Type B pancreatic cell (in vitro differentiated cells): ENCODE results near the gene AKAP13. TPM values are rescaled to one million over a fixed set of nuclear protein-coding genes. Genes with fewer than 3 reads are reported as not detected.
A peak's percentile ranks its signal among the peaks of the same experiment; 100 is the strongest.

Experiments used
- DNase-seq: peaks from one replicate; pipeline ENCODE4 v3.0.0; 2021; ENCODE audit warnings: mixed read lengths; ENCODE audit not compliant: unreplicated experiment; ENCODE audit errors: extremely low spot score
- H3K27ac Mint-ChIP-seq: 2 replicates; pipeline ENCODE4 v1.8.0; 2021; ENCODE audit warnings: mild to moderate bottlenecking, mixed read lengths
- H3K27me3 Mint-ChIP-seq: 2 replicates; pipeline ENCODE4 v1.8.0; 2021; ENCODE audit warnings: mixed read lengths
- H3K36me3 Mint-ChIP-seq: 2 replicates; pipeline ENCODE4 v1.8.0; 2021; ENCODE audit warnings: mixed read lengths
- H3K4me1 Mint-ChIP-seq: one replicate; pipeline ENCODE4 v1.8.0; 2021; ENCODE audit warnings: mixed read lengths; ENCODE audit not compliant: unreplicated experiment
- H3K4me3 Mint-ChIP-seq: 2 replicates; pipeline ENCODE4 v1.8.0; 2021; ENCODE audit warnings: mild to moderate bottlenecking, mixed read lengths
- H3K9me3 Mint-ChIP-seq: 2 replicates; pipeline ENCODE4 v1.8.0; 2021; ENCODE audit warnings: mixed read lengths
- total RNA-seq: library from RNA; stranded (reverse); gene quantifications from 2 replicates; pipeline ENCODE4 v1.2.1, GENCODE V29; 2021; ENCODE audit warnings: low replicate concordance
- TF ChIP-seq, protein P1 (sequence below): fragments of 200-600 bp; sonication (generic); conservative IDR thresholded peaks from 2 replicates; pipeline ENCODE4 v1.5.0; 2021; ENCODE audit warnings: antibody characterized with exemption, mild to moderate bottlenecking

The AKAP13 gene
- total RNA-seq, 1 donor from 2014 or later = 75.7 TPM

DNA sequence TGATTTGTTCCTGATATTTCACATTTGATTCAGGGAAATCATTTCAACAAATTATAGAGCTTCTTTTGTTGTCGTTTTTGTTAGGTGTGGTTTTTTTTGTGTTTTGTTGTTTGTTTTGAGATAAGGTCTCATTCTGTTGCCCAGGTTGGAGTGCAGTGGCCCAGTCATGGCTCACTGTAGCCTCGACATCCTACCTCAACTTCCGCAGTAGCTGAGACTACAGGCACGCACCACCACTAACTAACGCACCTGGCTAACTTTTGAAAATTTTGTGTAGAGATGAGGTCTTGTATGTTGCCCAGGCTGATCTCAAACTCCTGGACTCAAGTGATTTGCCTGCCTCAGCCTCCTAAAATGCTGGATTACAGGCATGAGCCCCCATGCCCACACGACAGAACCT is 177.0 kb downstream of the AKAP13 start:
- Mint-ChIP-seq H3K9me3 (no peaks in the 10 kb centered on the region), H3K4me1 (peaks cover 14% of the 10 kb centered on the region), H3K27me3 (no peaks in the 10 kb centered on the region), H3K27ac (no peak overlapping the region), H3K4me3 (no peak overlapping the region), H3K36me3 (peaks cover 15% of the 10 kb centered on the region)
- no peak for DNase-seq
- TF ChIP-seq, protein P1, sequence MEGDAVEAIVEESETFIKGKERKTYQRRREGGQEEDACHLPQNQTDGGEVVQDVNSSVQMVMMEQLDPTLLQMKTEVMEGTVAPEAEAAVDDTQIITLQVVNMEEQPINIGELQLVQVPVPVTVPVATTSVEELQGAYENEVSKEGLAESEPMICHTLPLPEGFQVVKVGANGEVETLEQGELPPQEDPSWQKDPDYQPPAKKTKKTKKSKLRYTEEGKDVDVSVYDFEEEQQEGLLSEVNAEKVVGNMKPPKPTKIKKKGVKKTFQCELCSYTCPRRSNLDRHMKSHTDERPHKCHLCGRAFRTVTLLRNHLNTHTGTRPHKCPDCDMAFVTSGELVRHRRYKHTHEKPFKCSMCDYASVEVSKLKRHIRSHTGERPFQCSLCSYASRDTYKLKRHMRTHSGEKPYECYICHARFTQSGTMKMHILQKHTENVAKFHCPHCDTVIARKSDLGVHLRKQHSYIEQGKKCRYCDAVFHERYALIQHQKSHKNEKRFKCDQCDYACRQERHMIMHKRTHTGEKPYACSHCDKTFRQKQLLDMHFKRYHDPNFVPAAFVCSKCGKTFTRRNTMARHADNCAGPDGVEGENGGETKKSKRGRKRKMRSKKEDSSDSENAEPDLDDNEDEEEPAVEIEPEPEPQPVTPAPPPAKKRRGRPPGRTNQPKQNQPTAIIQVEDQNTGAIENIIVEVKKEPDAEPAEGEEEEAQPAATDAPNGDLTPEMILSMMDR = no peak

- Mint-ChIP-seq H3K36me3 (peaks cover 12% of the 10 kb centered on the region), H3K27me3 (no peaks in the 10 kb centered on the region), H3K9me3 (no peaks in the 10 kb centered on the region), H3K27ac (no peak overlapping the region), H3K4me3 (no peak overlapping the region), H3K4me1 (peaks cover 22% of the 10 kb centered on the region)
- TF ChIP-seq, protein P1 = no peak
- no peak for DNase-seq
Observed at GRCh38 chr15:85558848-85559247, 178.4 kb downstream of the AKAP13 start.

DNA sequence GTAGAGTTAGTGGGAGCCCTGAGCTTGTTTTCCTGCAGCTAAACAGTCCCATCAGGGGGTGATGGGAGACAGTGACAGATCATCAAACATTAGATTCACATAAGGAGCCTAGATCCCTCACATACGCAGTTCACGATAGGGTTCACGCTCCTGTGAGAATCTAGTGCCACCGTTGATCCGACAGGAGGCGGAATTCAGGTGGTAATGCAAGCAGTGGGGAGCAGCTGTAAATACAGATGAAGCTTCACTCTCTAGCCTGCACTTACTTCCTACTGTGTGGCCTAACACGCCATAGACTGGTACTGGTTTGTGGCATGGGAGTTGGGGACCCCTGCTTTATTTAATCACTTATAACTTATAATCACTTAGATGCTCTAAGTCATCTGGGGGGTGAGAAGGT is 179.1 kb downstream of the AKAP13 start:
- H3K9me3 Mint-ChIP-seq = no peaks in the 10 kb centered on the region
- peaks cover 24% of the 10 kb centered on the region for H3K4me1 Mint-ChIP-seq
- no peak overlapping the region for H3K4me3 Mint-ChIP-seq
- H3K36me3 Mint-ChIP-seq = peaks cover 10% of the 10 kb centered on the region
- no peaks in the 10 kb centered on the region for H3K27me3 Mint-ChIP-seq
- H3K27ac Mint-ChIP-seq = no peak overlapping the region
- TF ChIP-seq, protein P1 = no peak
- no peak for DNase-seq

DNA sequence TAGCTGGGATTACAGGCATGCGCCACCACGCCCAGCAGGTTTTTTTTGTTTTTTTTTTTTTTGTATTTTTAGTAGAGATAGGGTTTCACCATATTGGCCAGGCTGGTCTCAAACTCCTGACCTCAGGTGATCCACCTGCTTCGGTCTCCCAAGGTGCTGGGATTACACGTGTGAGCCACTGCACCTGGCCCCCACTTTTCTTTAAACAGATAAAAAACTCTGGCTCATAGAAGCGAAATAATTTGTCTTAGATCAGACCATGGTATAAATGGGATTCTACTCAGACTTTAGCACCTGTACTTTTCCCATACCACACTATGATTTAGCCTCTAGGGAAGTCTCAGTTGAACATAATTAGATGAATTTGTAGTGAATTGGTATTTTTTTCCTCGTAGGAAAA is 182.4 kb downstream of the AKAP13 start:
- Mint-ChIP-seq H3K36me3 (peaks cover 2% of the 10 kb centered on the region), H3K27me3 (no peaks in the 10 kb centered on the region), H3K4me3 (no peak overlapping the region), H3K27ac (no peak overlapping the region), H3K4me1 (peaks cover 31% of the 10 kb centered on the region), H3K9me3 (no peaks in the 10 kb centered on the region)
- no peak for DNase-seq
- TF ChIP-seq, protein P1 = no peak

DNA sequence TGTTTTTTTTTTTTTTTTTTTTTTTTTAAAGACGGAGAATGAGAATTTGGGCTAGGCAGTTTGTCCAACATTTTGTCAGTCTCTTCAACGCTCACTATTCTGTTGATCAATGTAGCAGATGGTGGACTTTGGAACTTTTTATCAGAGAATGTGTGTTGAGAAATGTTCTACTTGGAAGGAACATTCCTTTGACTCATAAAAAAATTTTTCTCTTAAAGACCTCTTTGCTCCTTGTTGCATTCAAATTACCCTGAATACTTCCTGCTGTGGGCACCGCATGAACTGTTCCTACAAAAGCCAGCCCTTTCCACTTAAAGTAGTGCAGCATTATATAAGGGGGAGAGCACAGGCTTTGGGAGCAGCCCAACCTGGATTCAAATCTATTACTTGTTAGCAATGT is 182.9 kb downstream of the AKAP13 start:
- Mint-ChIP-seq H3K27me3 (no peaks in the 10 kb centered on the region), H3K9me3 (no peaks in the 10 kb centered on the region), H3K4me1 (peaks cover 26% of the 10 kb centered on the region), H3K27ac (peak overlapping the region; percentile 69), H3K4me3 (peak overlapping the region; percentile 3), H3K36me3 (no peaks in the 10 kb centered on the region)
- TF ChIP-seq, protein P1 = no peak
- no peak for DNase-seq

DNA sequence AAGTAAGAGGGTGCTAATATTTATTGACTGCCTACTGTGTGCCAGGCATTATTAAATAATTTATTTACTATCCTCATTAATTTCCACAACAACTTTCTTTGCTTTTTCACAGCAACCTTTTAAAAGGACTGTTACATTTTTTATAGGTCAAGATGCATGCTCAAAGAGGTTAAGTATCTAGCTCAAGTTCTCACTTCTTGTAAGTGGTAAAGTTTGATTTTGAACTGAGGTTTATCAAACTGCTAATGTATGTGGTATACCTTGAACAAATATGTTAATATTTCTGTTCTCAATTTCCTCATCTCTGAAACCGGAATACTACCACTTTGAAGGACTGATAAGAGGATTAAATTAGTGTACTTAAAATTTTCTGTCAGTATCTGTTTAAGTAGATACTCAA is 183.3 kb downstream of the AKAP13 start:
- TF ChIP-seq, protein P1 = no peak
- H3K27ac Mint-ChIP-seq = peak overlapping the region; percentile 69
- no peak for DNase-seq
- H3K9me3 Mint-ChIP-seq = no peaks in the 10 kb centered on the region
- H3K4me1 Mint-ChIP-seq = peaks cover 22% of the 10 kb centered on the region
- no peak overlapping the region for H3K4me3 Mint-ChIP-seq
- H3K27me3 Mint-ChIP-seq = no peaks in the 10 kb centered on the region
- H3K36me3 Mint-ChIP-seq = no peaks in the 10 kb centered on the region
